Activated naive CD8-positive, alpha-beta T cell treated with anti-CD3 and anti-CD28 coated beads, Interleukin-2, amount 50 U/mL, for 24 hours (primary cell): Measurements from ENCODE around the gene KIF27.
A peak's percentile ranks its signal among the peaks of the same experiment; 100 is the strongest.
"Not testable (repeated sequence)": the region's sequence is repeated elsewhere in the genome, so short reads cannot be mapped to it uniquely, and the experiment has no call there.

Experiments
- ATAC-seq: fragments of 150-1000 bp; cut with Tn5 transposase; one replicate; pipeline ENCODE4 v1.10.0; 2021
- DNase-seq: peaks from one replicate; pipeline ENCODE4 v3.0.0; 2021
- H3K27ac Mint-ChIP-seq: one replicate; pipeline ENCODE4 v1.8.0; 2021; ENCODE audit warnings: mild to moderate bottlenecking, mixed read lengths
- H3K27me3 Mint-ChIP-seq: one replicate; pipeline ENCODE4 v1.8.0; 2021; ENCODE audit warnings: mixed read lengths
- H3K36me3 Mint-ChIP-seq: one replicate; pipeline ENCODE4 v1.8.0; 2021; ENCODE audit warnings: low read depth, mixed read lengths
- H3K4me1 Mint-ChIP-seq: one replicate; pipeline ENCODE4 v1.8.0; 2021; ENCODE audit warnings: mixed read lengths
- H3K4me3 Mint-ChIP-seq: one replicate; pipeline ENCODE4 v1.8.0; 2021; ENCODE audit warnings: mild to moderate bottlenecking, moderate library complexity, mixed read lengths
- H3K9me3 Mint-ChIP-seq: one replicate; pipeline ENCODE4 v1.8.0; 2021; ENCODE audit warnings: mixed read lengths

KIF27 gene, protein sequence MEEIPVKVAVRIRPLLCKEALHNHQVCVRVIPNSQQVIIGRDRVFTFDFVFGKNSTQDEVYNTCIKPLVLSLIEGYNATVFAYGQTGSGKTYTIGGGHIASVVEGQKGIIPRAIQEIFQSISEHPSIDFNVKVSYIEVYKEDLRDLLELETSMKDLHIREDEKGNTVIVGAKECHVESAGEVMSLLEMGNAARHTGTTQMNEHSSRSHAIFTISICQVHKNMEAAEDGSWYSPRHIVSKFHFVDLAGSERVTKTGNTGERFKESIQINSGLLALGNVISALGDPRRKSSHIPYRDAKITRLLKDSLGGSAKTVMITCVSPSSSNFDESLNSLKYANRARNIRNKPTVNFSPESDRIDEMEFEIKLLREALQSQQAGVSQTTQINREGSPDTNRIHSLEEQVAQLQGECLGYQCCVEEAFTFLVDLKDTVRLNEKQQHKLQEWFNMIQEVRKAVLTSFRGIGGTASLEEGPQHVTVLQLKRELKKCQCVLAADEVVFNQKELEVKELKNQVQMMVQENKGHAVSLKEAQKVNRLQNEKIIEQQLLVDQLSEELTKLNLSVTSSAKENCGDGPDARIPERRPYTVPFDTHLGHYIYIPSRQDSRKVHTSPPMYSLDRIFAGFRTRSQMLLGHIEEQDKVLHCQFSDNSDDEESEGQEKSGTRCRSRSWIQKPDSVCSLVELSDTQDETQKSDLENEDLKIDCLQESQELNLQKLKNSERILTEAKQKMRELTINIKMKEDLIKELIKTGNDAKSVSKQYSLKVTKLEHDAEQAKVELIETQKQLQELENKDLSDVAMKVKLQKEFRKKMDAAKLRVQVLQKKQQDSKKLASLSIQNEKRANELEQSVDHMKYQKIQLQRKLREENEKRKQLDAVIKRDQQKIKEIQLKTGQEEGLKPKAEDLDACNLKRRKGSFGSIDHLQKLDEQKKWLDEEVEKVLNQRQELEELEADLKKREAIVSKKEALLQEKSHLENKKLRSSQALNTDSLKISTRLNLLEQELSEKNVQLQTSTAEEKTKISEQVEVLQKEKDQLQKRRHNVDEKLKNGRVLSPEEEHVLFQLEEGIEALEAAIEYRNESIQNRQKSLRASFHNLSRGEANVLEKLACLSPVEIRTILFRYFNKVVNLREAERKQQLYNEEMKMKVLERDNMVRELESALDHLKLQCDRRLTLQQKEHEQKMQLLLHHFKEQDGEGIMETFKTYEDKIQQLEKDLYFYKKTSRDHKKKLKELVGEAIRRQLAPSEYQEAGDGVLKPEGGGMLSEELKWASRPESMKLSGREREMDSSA (N-terminal part only)

DNA sequence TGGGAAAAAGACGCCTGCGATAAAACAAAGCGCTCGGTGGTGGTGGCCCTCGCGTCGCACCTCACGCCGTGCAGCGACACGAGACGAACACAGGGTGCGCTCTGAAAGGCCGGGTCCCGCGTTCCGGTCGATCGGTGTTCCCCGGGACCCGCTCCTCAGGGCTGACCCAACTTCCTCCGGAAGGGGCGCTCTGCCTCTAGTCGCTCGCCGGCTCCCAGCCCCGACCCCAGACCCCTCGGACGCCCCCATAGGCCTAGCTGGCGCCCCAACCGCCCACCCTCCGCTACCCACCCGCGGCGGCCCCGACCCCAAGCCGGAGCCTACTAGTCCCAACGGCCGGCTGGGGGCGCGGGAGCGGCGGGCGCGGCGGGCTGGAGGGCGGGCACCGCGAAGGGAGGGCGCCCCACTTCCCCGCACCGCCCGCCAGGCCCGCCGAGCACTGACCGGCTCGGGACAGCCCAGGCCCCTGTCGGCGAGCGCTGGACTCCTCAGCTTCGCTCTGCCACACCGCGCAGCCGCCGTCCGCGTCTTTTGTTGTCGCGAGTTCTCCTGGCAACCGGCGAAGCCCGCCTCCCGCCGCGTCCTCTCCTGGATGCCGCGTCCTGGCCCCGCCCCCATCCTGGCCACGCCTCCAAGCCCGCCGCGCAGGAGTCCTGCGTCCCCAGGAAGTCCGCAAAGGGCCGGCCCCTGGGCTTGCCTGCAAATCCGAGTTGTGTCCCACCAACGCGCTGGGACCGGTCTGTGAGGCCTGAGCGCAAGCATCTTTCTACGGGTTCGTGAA is at the start of gene KIF27:
Gene KIF27 (minus strand): TSS at position 506 of the 781 bp plus-strand sequence. CDS start 5,841 bp downstream, outside the sequence.
- Mint-ChIP-seq H3K27me3 (no peaks in the 10 kb centered on the region), H3K9me3 (no peaks in the 10 kb centered on the region), H3K27ac (peak within 1 kb of the TSS; percentile 88), H3K36me3 (no peaks in the 10 kb centered on the region), H3K4me3 (peak within 1 kb of the TSS; percentile 84), H3K4me1 (peaks cover 18% of the 10 kb centered on the region)
- DNase-seq = peak; percentile 99
- peak; percentile 94 for ATAC-seq

DNA sequence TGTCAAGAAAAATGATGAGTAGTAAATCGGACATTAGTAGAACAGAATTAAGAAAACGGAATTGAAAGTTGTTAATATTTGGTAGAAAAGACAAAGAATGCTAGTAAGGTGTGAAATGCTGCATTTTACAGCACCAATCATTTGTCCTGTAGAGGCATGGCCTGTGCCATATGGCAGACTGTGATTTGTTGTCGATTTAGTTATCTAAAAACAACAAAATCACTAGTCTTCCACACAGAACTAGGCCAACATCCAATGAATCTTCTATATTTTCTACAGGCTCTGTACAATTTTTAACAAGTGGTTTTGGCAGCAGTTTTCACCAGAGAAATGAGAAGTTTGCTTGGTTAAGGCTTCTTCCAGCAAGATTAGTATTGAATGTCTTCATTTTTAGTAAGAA is 48.4 kb upstream of the KIF27 start:
- DNase-seq (no peak), ATAC-seq (no peak)
- H3K36me3 Mint-ChIP-seq = peaks cover 75% of the 10 kb centered on the region
- H3K4me3 Mint-ChIP-seq = no peak overlapping the region
- H3K4me1 Mint-ChIP-seq = peaks cover 23% of the 10 kb centered on the region
- H3K9me3 Mint-ChIP-seq = no peaks in the 10 kb centered on the region
- H3K27me3 Mint-ChIP-seq = no peaks in the 10 kb centered on the region
- peak overlapping the region; percentile 50 for H3K27ac Mint-ChIP-seq

DNA sequence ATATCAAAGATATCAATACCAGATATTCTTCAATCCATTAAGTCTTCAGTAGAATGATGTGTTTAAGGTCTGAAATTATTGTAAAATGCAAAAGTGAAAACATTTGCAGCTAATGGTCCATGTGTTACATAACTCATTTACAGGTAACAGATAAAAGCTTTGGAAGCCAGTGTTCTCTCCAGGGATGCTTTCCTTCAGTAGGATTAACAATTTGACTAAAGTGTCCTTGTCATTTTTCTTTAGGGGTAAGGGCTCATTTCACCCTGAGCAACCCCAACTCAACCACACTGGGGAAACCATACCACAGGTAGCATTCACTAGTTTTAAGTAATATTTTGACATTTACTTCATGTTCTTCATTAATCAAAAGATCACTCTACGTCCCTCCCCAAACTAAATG is 45.8 kb upstream of the KIF27 start:
- DNase-seq (no peak), ATAC-seq (no peak)
- Mint-ChIP-seq H3K4me3 (no peak overlapping the region), H3K27ac (peak overlapping the region; percentile 21), H3K9me3 (no peaks in the 10 kb centered on the region), H3K4me1 (peaks cover 7% of the 10 kb centered on the region), H3K36me3 (peaks cover 53% of the 10 kb centered on the region), H3K27me3 (no peaks in the 10 kb centered on the region)

DNA sequence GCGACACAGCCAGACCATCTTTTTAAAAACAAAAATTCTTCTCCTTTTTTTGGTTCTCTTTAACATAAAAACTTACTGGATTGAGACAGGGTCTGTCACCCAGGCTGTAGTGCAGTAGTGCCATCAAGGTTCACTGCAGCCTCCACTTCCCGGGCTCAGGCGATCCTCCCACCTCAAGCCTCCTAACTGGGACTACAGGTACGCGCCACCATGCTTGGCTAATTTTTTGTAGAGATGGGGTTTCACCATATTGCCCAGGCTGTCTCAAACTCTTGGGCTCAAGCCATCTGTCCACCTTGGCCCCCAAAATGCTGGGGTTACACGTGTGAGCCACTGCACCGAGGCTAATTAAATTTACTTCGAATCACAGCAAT is 45.0 kb upstream of the KIF27 start:
- Mint-ChIP-seq H3K27me3 (no peaks in the 10 kb centered on the region), H3K36me3 (peaks cover 44% of the 10 kb centered on the region), H3K4me3 (no peak overlapping the region), H3K4me1 (peaks cover 5% of the 10 kb centered on the region), H3K27ac (no peak overlapping the region), H3K9me3 (no peaks in the 10 kb centered on the region)
- ATAC-seq = peak; percentile 11
- no peak for DNase-seq

DNA sequence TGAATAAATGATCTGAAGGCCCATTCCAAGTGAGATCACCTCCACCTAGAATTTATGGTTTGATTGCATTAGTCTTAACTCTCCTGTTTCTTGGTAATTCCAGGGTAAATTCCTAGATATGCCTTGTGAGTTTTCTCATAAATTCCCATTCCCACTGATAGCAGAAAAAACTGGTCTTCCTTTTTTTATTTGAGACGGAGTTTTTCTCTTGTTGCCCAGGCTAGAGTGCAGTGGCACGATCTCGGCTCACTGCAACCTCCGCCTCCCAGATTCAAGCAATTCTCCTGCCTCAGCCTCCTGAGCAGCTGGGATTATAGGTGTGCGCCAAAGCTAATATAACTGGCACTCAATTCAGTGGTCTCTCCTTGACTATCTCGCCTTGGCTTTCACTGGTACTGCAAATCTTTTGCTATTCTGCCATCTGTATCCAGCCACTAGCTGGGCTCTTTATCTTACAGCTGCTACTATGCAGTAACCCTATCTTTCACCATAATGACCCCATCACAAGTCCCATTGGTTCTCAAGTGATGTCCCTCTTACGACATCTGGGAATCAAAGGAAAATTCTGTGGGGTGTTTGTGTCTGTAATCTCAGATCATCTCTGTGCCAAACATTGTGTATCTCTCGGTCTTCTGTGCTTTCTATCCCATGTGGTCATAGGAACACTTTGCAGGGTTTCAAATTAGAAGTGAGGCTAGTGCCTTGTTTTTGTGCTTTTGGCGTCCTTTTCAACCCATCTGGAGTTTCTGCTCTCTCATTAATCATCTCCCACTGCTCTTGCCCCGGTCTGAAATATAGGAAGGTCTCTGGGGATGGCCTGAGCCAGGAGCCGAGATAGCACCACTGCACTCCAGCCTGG is 44.3 kb upstream of the KIF27 start:
- Mint-ChIP-seq H3K4me1 (peaks cover 2% of the 10 kb centered on the region), H3K4me3 (no peak overlapping the region), H3K36me3 (peaks cover 38% of the 10 kb centered on the region), H3K27ac (peak overlapping the region; percentile 45), H3K9me3 (no peaks in the 10 kb centered on the region), H3K27me3 (no peaks in the 10 kb centered on the region)
- DNase-seq (no peak), ATAC-seq (peak; percentile 15)

DNA sequence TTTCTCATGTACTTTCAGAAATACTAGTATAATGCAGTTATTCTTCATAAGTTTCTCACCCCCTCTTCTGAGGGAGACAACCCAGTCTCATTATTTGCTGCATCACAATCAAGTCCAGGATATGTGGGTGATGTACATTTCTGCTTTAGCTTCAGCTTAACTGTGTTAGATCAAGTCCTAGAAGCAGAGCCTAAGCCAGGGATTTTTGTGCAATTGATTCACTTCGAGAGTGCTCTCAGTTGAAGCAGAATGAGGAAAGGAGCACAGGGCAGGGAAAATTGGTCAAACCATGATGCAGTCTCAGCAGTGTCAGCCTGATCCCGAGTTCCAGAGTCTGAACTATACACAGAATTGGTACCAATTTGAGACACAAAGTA is 43.7 kb upstream of the KIF27 start:
- Mint-ChIP-seq H3K36me3 (peaks cover 31% of the 10 kb centered on the region), H3K27ac (peak overlapping the region; percentile 40), H3K4me3 (no peak overlapping the region), H3K4me1 (peaks cover 2% of the 10 kb centered on the region), H3K27me3 (no peaks in the 10 kb centered on the region), H3K9me3 (no peaks in the 10 kb centered on the region)
- DNase-seq (no peak), ATAC-seq (peak; percentile 22)

DNA sequence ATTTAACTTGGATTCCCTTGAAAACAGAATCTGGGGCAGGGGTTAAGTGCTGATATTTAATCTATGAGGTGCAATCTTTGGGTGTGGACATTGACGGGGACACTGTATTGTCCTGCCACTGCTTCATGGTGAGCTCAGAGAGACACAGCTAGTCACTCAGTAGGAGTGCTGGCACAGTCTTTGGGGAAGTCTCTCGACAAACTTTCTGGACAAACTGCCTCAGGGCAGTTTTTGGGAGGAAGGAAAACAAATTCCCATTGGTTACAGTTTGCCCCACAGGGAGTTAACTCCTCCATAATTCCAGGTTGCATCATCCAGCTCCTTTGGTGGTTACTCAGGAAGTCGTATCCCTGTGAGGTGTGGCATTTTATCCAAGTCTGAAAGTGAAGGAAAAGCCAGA is 40.9 kb upstream of the KIF27 start:
- no peaks in the 10 kb centered on the region for H3K9me3 Mint-ChIP-seq
- no peak overlapping the region for H3K4me3 Mint-ChIP-seq
- DNase-seq (no peak), ATAC-seq (no peak)
- H3K27ac Mint-ChIP-seq = no peak overlapping the region
- H3K36me3 Mint-ChIP-seq = peaks cover 8% of the 10 kb centered on the region
- no peaks in the 10 kb centered on the region for H3K27me3 Mint-ChIP-seq
- H3K4me1 Mint-ChIP-seq = peaks cover 2% of the 10 kb centered on the region

DNA sequence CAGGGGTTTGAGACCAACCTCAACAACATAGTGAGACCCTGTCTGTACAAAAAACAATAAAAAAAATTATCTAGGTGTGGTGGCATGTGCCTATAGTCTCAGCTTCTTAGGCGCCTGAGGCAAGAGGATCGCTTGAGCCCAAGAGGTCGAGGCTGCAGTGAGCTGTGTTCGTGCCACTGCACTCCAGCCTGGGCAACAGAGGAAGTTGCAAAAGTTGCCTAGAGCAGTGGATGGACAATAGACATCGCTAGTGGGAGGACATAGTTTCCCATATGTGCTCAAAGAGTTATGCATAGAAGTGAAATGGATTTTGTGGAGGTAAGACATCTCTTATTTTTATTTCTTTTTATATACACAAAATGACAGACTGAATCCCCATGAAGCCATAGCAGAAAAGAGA is 39.8 kb upstream of the KIF27 start:
- H3K9me3 Mint-ChIP-seq = no peaks in the 10 kb centered on the region
- no peak overlapping the region for H3K4me3 Mint-ChIP-seq
- no peaks in the 10 kb centered on the region for H3K27me3 Mint-ChIP-seq
- no peak for DNase-seq
- no peak overlapping the region for H3K27ac Mint-ChIP-seq
- H3K4me1 Mint-ChIP-seq = peaks cover 8% of the 10 kb centered on the region
- ATAC-seq = no peak
- H3K36me3 Mint-ChIP-seq = peaks cover 4% of the 10 kb centered on the region

DNA sequence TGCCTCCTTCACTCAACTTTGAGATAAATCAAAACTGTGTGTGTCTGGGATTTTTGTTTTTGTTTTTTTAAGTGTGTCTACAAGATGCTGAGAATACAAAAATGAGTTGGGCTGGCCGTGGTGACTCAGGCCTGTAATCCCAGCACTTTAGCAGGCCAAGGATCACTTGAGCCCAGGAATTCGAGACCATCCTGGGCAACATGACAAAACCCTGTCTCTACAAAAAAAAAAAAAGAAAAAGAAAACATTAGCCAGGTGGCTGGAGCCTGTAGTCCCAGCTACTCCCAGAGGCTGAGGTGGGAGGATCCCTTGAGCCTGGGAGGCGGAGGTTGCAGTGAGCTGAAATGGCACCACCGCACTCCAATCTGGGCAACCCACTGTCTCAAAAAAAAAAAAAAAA is 37.8 kb upstream of the KIF27 start:
- Mint-ChIP-seq H3K27me3 (no peaks in the 10 kb centered on the region), H3K27ac (no peak overlapping the region), H3K9me3 (no peaks in the 10 kb centered on the region), H3K4me1 (peaks cover 20% of the 10 kb centered on the region), H3K4me3 (no peak overlapping the region), H3K36me3 (peaks cover 9% of the 10 kb centered on the region)
- ATAC-seq = no peak
- no peak for DNase-seq

DNA sequence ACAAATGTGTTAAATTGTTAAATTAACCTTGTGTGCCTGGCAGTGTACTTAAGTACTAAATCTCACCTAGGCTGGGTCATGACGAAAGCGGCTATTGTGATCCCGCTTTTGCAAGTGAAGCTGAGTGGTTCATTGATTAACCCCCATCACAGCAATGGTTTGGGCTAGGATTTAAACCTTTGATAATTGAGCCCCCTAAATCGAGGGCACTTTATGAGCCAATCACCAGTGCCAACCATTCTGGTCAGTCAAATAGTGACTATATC is 35.9 kb upstream of the KIF27 start:
- DNase-seq (no peak), ATAC-seq (no peak)
- Mint-ChIP-seq H3K4me3 (peak overlapping the region; percentile 93), H3K36me3 (peaks cover 12% of the 10 kb centered on the region), H3K27ac (peak overlapping the region; percentile 92), H3K4me1 (peaks cover 20% of the 10 kb centered on the region), H3K27me3 (no peaks in the 10 kb centered on the region), H3K9me3 (no peaks in the 10 kb centered on the region)

DNA sequence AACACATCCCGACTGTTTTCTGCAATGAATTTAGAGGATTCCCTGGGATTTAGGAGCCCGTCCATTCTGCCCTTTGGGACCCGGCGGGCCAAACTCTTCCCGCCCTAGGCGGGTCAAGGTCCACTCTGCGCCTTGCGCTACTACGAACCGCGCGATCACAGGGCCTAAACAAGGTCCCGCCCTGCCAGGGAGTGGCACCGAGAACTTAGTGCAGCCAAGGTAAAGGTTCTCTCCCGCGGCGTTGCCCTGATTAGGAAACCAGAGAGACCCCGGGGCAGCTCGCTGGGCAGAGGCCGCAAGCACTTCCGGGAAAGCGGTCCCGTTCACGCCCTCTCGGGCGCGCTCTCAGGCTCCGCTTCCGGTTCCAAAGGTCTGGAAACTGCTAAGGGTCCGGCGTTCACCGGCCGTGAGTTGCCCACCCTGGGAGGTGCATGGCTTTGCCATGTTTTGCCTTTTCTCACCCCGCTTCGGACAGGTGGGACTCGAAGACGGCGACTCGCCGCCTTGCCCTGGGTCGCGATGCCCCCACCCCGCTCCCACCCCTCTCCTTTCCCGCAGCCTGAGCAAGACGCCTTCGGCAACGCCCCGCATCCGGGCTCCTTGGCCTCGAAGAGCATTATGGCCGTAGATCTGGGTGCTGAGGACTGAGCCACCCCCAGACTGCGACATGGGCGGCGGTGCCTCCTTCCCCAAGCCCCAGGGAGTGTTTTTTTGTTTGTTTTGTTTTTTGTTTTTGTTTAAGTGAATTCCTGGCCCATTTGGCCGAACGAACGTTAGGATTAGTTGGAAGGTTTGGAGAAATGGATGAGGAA is 35.4 kb upstream of the KIF27 start:
- H3K27ac Mint-ChIP-seq = peak overlapping the region; percentile 92
- H3K9me3 Mint-ChIP-seq = no peaks in the 10 kb centered on the region
- H3K4me3 Mint-ChIP-seq = peak overlapping the region; percentile 93
- peaks cover 20% of the 10 kb centered on the region for H3K4me1 Mint-ChIP-seq
- H3K27me3 Mint-ChIP-seq = no peaks in the 10 kb centered on the region
- ATAC-seq (peak; percentile 90), DNase-seq (peak; percentile 73)
- peaks cover 12% of the 10 kb centered on the region for H3K36me3 Mint-ChIP-seq

DNA sequence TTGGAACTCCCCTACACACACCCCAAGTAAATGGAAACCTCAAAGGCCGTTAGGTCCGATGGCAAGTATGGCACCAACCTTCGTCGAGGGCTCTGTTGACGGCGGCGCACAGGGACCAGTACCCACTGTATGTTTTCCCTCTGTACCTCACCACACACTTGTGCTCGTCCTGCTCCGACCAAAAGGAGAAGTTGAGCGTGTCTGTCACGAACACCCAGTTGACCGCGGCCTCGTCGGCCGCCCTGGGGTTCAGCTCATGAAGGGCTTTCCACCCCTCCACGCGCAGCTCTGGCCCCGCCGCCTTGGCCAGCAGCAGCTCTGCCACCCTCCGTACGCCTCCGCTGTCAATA is 34.8 kb upstream of the KIF27 start:
- Mint-ChIP-seq H3K9me3 (no peaks in the 10 kb centered on the region), H3K4me3 (peak overlapping the region; percentile 93), H3K27ac (peak overlapping the region; percentile 92), H3K27me3 (no peaks in the 10 kb centered on the region), H3K36me3 (peaks cover 13% of the 10 kb centered on the region), H3K4me1 (peaks cover 20% of the 10 kb centered on the region)
- ATAC-seq (peak; percentile 50), DNase-seq (peak; percentile 43)

GRCh38 chr9:83948096-83948495 is 26.9 kb upstream of the KIF27 start:
- ATAC-seq, H3K27ac Mint-ChIP-seq, H3K9me3 Mint-ChIP-seq, H3K4me1 Mint-ChIP-seq, H3K4me3 Mint-ChIP-seq, H3K27me3 Mint-ChIP-seq, DNase-seq: not testable (repeated sequence)
- H3K36me3 Mint-ChIP-seq = peaks cover 31% of the 10 kb centered on the region
